IPS DF 6.9 (cell line): ENCODE results near the gene SHANK2.

ENCODE experiments used
- DNase-seq: peaks from one replicate; pipeline ENCODE4 v3.0.0-alpha.2; 2013; ENCODE audit warnings: low read depth, low spot score
- H3K27ac ChIP-seq: one replicate; pipeline ENCODE4 v1.5.1; 2013; ENCODE audit warnings: low read length, control low read depth
- H3K27me3 ChIP-seq: 2 replicates; pipeline ENCODE4 v1.6.1; 2013; ENCODE audit warnings: mild to moderate bottlenecking, low read length; ENCODE audit not compliant: control insufficient read depth, insufficient read depth
- H3K36me3 ChIP-seq: 2 replicates; pipeline ENCODE4 v1.6.1; 2013; ENCODE audit warnings: low read length; ENCODE audit not compliant: control insufficient read depth, insufficient read depth
- H3K4me1 ChIP-seq: 2 replicates; pipeline ENCODE4 v1.6.1; 2013; ENCODE audit warnings: low read length; ENCODE audit not compliant: control insufficient read depth, insufficient read depth
- H3K4me3 ChIP-seq: 2 replicates; pipeline ENCODE4 v1.5.1; 2013; ENCODE audit warnings: mild to moderate bottlenecking, low read length
- H3K9me3 ChIP-seq: 2 replicates; pipeline ENCODE4 v1.6.1; 2013; ENCODE audit warnings: low read length, inconsistent platforms; ENCODE audit not compliant: control insufficient read depth, insufficient read depth
- WGBS: extraction: QIAGEN DNeasy Blood & Tissue Kit; methylation state at CpG from one replicate; pipeline ENCODE4 v1.1.7; 2013; ENCODE audit warnings: mixed read lengths, missing lambda C conversion rate; ENCODE audit not compliant: insufficient read length, insufficient coverage; 5-methylcytosine and 5-hydroxymethylcytosine counted together

The SHANK2 gene

GRCh38 chr11:71251761-71252268 is 562 bp downstream of the SHANK2 start:
- Histone ChIP-seq H3K4me3 (peak overlapping the region; percentile 71), H3K27me3 (no peaks in the 10 kb centered on the region), H3K27ac (no peak overlapping the region), H3K9me3 (no peaks in the 10 kb centered on the region), H3K36me3 (no peaks in the 10 kb centered on the region), H3K4me1 (peaks cover 19% of the 10 kb centered on the region)
- DNase-seq = no peak
- no CpG with 5 or more reads among the region's 59 CpGs for WGBS

DNA sequence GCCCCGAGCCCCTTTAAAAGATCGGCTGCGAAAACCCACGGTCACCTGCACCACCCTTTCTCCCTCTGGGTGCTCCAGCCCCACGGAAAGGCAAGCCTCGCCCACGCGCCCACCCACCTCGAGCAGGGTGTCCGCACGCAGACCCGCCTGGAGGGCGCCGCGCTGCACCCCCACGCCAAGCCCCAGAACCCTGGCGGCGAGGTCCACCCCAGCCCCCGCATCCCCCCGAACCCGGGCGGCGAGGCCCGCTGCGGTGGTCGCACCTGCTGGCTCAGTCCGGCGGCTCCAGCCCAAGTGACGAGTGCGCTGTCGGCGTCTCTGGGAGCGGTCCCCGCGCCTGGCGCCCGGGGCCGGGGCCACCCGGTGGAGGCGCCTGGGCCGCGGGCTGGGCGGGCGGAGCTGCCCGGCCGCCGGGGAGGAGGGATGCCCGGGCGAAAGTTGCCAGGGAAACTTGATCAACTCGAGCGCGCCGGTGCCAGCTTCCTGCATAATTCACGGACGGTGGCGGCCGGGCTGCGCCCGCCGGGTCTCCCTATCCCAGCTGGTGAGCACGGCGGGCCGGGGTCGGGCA is 1.1 kb downstream of the SHANK2 start:
- Histone ChIP-seq H3K36me3 (no peaks in the 10 kb centered on the region), H3K27me3 (no peaks in the 10 kb centered on the region), H3K9me3 (no peaks in the 10 kb centered on the region), H3K27ac (no peak overlapping the region), H3K4me3 (peak overlapping the region; percentile 71), H3K4me1 (peaks cover 19% of the 10 kb centered on the region)
- no peak for DNase-seq
- WGBS = no CpG with 5 or more reads among the region's 64 CpGs

DNA sequence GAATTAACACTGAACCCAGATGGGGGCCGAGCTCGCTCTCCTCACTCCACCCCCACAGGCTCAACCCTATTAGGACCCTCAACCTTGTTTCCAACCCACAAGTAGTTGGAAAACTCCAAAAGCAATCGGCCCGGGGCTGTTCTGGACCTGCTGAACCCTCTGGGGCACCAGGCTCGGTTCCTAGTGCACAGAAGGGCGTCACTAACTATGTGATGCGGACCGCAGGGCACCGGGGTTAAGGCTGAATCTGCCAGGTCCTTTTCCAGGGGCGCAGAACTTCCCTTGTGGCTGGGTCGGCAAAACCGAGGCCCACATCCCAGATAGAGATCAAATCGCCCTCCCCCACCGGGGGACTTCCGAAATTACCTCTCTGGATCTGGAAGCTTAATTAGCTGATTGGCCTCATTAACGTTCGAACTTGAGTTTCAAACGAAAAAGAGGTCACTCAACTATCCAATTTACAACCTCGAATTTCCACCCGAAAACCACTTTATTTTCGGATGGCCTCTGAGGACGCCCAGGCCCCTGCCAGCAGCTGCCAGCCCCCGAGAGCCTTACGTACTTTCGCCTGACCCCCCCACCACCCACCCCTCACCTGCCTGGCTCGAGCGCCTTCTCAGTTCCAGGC is 1.7 kb downstream of the SHANK2 start:
- Histone ChIP-seq H3K27me3 (no peaks in the 10 kb centered on the region), H3K4me1 (peaks cover 19% of the 10 kb centered on the region), H3K4me3 (peak overlapping the region; percentile 71; the same call in 1 of the 2 replicates), H3K27ac (no peak overlapping the region), H3K36me3 (no peaks in the 10 kb centered on the region), H3K9me3 (no peaks in the 10 kb centered on the region)
- WGBS = no CpG with 5 or more reads among the region's 27 CpGs
- DNase-seq = no peak

- no peak overlapping the region for H3K27ac ChIP-seq
- no peak for DNase-seq
- no peaks in the 10 kb centered on the region for H3K36me3 ChIP-seq
- H3K27me3 ChIP-seq = no peaks in the 10 kb centered on the region
- H3K4me3 ChIP-seq = no peak overlapping the region
- WGBS = no CpG with 5 or more reads among the region's 6 CpGs
- no peaks in the 10 kb centered on the region for H3K9me3 ChIP-seq
- H3K4me1 ChIP-seq = peaks cover 21% of the 10 kb centered on the region
These were observed 3.1 kb downstream of the SHANK2 start for GRCh38 chr11:71249301-71249700.

GRCh38 chr11:71248656-71249055 is 3.7 kb downstream of the SHANK2 start:
- no peak for DNase-seq
- Histone ChIP-seq H3K27ac (no peak overlapping the region), H3K4me1 (peaks cover 20% of the 10 kb centered on the region), H3K4me3 (no peak overlapping the region), H3K36me3 (no peaks in the 10 kb centered on the region), H3K9me3 (no peaks in the 10 kb centered on the region), H3K27me3 (no peaks in the 10 kb centered on the region)
- WGBS = no CpG with 5 or more reads among the region's 9 CpGs

- H3K9me3 ChIP-seq = no peaks in the 10 kb centered on the region
- no peak overlapping the region for H3K4me3 ChIP-seq
- peaks cover 20% of the 10 kb centered on the region for H3K4me1 ChIP-seq
- H3K27me3 ChIP-seq = no peaks in the 10 kb centered on the region
- DNase-seq = no peak
- whole genome bisulfite sequencing = no CpG with 5 or more reads among the region's 13 CpGs
- H3K36me3 ChIP-seq = no peaks in the 10 kb centered on the region
- no peak overlapping the region for H3K27ac ChIP-seq
These were observed 4.2 kb downstream of the SHANK2 start for GRCh38 chr11:71248251-71248570.

- Histone ChIP-seq H3K27me3 (no peaks in the 10 kb centered on the region), H3K9me3 (no peaks in the 10 kb centered on the region), H3K4me3 (no peak overlapping the region), H3K27ac (peak overlapping the region; percentile 30), H3K4me1 (peaks cover 20% of the 10 kb centered on the region), H3K36me3 (no peaks in the 10 kb centered on the region)
- no CpG with 5 or more reads among the region's 16 CpGs for WGBS
- no peak for DNase-seq
These were observed 4.7 kb downstream of the SHANK2 start for GRCh38 chr11:71247551-71248250.

GRCh38 chr11:71246559-71246958 is 5.8 kb downstream of the SHANK2 start:
- peak overlapping the region; percentile 24 for H3K27ac ChIP-seq
- no peaks in the 10 kb centered on the region for H3K27me3 ChIP-seq
- no CpG with 5 or more reads among the region's 3 CpGs for WGBS
- DNase-seq = no peak
- peaks cover 20% of the 10 kb centered on the region for H3K4me1 ChIP-seq
- no peaks in the 10 kb centered on the region for H3K36me3 ChIP-seq
- H3K9me3 ChIP-seq = no peaks in the 10 kb centered on the region
- H3K4me3 ChIP-seq = no peak overlapping the region

- H3K36me3 ChIP-seq = no peaks in the 10 kb centered on the region
- peak overlapping the region; percentile 24 for H3K27ac ChIP-seq
- no peak overlapping the region for H3K4me3 ChIP-seq
- peaks cover 20% of the 10 kb centered on the region for H3K4me1 ChIP-seq
- no peaks in the 10 kb centered on the region for H3K9me3 ChIP-seq
- DNase-seq = no peak
- WGBS = no CpG with 5 or more reads among the region's 19 CpGs
- H3K27me3 ChIP-seq = no peaks in the 10 kb centered on the region
These were observed 6.6 kb downstream of the SHANK2 start for GRCh38 chr11:71245601-71246391.

DNA sequence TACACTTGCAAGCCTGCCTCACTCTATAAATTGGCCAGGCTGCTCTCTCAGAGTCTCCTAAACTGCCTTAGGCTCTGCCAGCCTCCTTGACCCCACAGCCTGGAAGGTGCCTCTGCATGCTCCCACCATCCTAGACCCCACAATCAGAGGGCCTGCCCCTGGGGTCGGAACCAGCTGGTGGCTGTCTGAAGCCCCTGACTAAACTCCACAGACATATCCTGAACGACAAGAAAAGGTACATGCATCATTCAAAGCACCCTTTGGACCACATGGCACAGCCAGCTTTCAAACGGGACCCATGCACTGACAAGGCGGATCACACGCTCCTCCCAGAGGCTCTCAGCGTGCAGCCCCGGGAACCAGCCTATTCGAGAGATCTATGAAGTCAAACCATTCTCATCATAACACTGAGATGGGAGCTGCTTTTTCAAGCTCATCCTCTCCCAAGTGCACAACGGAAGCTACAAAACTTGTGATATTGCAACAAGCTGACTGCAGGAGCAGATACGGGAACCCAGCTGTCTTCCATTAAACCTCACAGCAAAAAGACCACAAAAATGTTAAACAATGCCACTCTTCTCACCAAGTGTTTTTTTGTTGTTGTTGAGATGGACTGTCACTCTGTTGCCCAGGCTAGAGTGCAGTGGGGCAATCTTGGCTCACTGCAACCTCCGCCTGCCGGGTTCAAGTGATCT is 8.1 kb downstream of the SHANK2 start:
- no CpG with 5 or more reads among the region's 12 CpGs for WGBS
- no peaks in the 10 kb centered on the region for H3K27me3 ChIP-seq
- no peak overlapping the region for H3K4me3 ChIP-seq
- H3K9me3 ChIP-seq = no peaks in the 10 kb centered on the region
- H3K27ac ChIP-seq = no peak overlapping the region
- peaks cover 5% of the 10 kb centered on the region; the same call in 1 of the 2 replicates for H3K36me3 ChIP-seq
- no peak for DNase-seq
- H3K4me1 ChIP-seq = peaks cover 18% of the 10 kb centered on the region
